EH (cell line): ENCODE measurements around the gene PCNX2.
"Not testable (repeated sequence)": the region's sequence is repeated elsewhere in the genome, so short reads cannot be mapped to it uniquely, and the experiment has no call there.

Experiments
- DNase-seq: peaks from one replicate; pipeline ENCODE4 v3.0.0-alpha.2; 2015; ENCODE audit warnings: low read depth

The PCNX2 gene

DNA sequence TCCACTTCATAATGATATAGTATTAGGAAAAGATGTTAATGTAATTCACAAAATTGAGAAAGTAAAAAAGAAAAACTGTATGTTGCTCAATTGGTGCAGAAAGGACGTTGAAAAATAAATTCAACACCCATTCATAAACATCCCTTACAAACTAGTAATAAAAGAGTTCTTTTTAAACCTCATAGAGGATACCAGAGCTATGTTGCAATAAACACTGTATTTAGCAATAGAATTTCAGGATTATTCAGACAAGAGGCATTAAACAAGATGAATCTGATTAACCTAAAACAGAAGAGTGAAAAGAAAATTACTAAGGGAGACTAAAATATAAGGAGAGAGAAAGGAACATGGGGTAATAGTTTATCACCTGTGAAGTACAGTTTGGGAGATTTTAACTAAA, 190.3 kb downstream of the PCNX2 start:
- peak; percentile 35 for DNase-seq

DNA sequence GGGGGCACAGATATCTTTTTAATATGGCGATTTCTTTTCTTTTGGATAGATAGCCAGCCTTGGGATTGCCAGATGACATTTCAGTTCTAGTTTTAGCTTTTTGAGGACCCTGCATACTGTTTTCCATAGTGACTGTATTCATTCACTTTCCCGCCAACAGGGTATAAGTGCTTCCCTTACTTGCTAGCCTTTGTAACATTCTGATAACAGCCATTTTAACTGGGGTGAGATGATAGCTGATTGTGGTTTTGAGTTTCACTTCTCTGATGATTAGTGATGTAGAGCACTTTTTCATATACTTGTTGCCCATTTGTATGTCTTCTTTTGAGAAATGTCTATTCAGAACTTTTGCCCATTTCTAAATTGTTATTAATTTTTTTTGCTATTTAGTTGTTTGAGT, 193.2 kb downstream of the PCNX2 start:
- DNase-seq = no peak

DNA sequence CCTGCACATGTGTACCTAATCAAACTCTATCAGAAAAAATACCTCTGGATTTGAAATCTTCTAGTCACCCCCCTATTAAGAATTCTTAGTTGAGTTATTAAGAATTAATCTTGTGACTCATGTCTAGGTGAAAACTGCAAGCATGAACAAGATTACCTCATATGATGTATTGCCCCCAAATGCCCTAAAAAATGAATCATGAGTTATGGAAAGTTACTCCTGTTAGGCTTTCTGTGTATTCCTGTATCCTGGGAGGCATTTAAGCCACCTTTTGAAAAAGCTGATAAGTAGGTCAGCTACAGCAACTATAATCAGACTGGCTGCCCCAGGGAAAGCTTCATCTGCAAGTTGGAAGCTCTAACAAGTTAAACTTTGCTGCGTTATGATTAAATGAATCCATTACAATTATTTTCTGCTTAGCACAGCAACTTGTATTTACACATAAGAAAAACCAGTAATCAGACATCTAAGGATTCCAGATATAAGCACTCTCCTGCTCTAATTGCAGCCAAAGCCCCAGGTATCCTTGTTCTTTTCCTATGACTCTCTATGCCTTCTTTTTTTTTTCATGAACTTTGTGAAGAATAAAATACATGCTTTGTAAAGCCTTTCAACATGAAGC, 197.5 kb downstream of the PCNX2 start:
- no peak for DNase-seq

DNA sequence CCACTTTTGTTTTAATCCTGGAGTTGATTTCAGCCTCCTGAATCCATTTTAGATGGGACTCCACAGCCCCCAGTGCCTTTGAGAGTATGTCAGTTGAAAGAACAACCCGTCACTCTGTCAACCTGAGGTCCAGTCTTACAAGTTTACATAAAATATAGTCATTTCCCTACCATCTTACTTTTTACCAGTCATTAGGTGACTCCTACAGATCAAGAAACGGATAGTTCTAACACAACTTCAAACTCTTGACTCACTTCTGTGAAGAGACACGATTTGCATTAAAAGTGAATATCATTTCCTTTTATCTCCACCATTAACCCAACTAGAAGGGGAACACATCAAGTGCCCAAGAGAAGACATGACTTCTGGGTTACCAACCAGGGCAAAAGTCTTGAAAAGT, 198.0 kb downstream of the PCNX2 start:
- no peak for DNase-seq

DNA sequence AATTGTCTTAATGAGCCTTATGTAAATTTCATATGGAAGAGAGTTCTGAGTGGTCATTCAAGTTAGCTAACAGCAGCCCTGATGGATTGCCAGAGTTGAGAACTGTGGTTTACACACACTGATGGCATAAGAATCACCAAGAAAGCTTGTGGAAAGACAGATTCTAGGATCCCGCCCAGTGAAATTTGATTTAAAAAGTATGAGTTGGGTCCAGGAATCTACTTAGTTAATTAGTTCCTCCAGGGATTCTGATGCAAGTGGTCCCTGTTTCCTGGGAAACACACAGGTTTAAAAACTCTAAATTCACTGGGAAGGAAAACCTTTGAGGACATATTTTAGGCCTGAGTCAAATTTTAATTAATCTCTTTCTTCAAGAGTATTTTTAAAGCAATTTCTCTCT, 200.8 kb downstream of the PCNX2 start:
- DNase-seq = no peak

DNA sequence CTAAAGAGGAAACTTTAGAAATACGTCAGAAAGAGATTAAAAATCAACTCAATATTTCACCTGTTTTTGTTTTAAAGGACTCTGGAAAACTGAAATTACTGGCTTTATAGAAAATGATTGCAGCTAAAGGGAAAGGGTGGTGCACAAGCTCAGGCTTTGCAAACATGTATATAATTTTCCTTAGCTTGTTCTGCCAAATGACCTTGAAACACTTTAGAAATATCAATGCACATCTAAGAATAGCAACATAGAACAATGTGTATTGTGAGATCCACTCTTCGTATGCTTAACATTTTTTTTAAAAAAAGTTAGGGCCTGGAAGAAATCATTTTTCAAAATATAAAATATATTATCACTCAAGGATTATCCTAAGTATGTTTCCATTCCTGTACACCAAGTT, 201.3 kb downstream of the PCNX2 start:
- DNase-seq = no peak

DNA sequence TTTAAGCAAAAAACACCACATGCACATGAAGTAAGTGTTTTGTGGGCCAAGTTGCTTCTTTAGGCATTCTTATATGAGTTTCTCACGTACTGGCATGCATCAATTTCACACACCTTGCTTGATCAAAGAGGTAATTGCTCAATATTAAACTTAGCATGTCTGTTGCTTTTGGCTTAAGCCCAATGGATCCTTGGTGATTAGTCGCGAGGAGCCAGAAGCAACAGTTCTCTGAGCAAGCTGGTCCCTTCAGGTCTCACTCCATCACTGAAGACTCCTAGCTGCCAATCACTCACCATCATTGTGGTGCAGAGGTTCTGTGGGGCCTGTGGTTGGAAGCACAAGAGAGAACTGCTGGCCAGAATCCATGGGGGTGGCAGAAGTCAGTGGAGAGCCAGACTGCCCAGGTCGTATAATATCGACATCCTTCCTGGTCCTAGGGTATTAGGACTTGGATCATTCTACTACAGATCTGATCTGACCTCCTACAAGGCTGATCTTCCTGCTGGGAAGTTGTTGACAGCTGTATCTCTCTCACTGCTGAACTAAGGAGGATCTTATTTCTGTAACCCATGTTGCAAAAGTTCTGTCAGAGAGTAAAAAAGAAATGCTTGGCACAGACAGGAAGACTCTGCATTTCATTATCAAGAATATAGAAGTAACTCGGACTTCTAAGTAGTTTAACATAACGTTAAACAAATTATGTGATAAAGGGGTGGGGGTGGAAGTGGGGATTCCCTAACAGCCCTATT, 204.6 kb downstream of the PCNX2 start:
- DNase-seq = no peak

DNA sequence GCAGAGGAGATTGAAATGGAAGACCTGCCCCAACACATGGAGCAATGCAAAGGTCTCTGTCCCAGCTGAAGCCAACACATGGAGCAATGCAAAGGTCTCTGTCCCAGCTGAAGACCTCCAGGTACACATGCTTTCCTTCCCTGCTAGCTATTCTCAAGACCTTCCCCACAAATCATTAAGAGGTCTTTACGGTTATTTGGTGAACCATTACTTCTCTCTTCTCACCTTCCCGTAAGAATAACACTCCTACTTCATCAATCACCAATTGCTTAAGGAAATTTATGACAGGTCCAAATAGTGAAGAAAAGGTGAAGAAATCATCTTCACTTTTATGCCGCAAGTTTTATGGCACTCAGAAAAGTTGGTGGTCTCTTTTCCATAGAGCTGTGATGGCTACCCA, 206.3 kb downstream of the PCNX2 start:
- no peak for DNase-seq

DNA sequence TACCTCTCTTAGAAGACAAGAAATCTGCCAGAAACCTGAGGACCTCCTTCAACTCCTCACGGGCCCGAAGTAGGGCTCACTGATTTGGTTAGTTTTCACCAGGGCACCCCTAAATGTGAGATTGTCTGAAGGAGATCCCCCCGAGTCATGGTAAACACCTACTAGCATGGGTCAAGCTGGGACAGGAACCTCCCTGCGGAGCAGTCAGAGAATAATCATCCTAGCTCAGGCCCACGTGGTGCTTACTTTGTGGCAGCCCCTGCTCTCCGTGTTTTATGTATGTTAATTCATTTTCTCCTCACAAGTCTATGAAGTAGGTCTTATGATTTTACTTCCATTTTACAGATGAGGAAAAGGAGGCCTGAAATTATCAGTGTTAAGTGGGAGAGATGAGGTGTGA, 206.9 kb downstream of the PCNX2 start:
- DNase-seq = no peak

DNA sequence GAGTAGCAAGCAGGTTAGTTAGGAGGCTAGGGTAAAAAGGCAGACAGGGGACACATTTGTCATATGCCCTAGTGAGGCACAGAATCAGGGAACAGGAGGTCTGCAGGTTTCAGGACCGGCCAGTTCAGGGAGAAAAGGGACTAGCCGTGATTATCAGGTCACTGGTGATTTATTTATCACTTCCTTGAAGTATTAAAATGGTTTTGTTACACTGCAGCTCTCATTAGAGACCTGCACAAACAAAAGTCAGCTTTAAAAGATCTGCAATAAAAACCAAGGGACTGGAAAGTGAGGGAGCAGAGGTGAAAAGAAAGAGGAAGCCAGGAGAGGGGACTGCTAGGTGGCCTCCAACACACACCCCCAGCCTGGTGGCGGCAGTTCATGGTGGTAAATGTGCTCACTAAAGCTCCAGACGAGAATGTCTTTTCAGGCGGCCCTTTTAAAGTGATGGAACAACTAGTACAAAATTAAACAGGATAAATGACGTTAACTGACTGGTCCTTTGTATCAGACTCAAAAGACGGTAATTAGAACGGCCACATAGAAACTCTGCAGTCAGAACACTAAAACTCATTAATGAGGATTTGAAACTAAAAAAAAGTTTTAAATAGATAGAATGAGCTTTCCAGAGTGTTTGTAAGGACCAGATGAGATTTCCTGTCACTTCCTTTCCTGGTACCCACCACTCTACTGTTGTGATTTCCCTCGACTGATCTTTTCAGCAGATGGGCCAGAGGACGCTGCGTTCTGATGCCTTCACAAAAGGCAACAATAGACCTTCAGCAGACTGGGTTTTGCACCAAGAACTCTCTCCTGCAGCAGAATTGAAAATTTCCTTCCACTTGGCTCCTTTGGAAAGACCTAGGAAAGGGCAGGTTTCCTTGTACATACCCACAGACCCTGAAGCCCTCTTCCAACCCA, 208.3 kb downstream of the PCNX2 start:
- DNase-seq = no peak

DNA sequence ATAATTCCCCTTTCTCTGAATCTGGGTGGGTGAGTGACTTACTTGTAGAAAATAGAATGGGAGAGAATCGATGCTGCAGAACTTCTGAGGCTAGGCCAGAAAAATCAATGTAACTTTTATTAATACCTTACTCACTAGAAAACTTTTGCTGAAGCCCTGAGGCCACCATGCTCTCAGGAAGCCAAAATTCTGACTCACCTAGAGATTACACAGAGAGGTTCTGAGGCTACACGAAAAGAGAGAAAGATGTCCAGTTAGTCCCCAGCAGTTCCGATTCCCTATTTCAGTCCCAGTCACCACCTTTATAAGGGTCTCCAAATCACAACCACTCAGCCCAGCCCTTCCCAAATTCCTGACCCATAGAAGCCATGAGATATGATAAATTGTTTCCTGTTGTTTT, 210.0 kb downstream of the PCNX2 start:
- DNase-seq = peak; percentile 22

DNA sequence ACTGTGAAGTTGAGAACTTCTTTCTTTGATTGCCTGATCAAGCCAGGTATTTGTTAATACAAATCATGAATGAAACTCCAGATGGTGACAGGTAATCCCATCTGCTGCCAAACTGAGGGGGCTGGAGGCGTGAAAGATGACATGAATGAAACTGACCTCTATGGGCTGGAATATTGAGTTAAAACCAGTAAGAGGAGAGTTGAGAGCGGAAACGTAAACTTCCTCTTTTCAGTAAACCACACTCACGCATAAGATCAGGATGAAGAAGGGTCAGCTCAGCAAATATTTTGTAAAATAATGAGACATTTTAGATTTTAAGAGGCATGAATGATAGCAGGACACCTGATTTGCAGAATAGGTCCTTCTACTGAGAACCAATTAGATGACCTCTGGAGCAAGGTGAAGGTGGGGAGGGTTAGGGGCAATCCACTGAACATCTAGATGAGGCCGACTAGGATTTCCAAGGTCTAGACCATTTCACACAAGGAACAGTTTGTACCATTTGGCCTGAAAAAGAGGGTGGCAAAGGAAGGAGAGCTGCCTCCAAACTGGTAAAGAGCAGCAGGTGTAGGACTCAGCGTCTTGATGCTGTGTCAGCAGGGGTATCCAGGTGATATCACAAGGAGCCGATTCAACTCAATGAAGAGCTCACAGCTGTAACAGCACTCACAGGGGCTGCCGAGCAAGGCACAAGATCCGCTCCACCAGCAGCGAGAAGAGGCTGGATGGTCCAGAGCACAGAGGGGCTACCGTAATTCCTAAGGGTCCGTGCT, 212.6 kb downstream of the PCNX2 start:
- DNase-seq = no peak

DNA sequence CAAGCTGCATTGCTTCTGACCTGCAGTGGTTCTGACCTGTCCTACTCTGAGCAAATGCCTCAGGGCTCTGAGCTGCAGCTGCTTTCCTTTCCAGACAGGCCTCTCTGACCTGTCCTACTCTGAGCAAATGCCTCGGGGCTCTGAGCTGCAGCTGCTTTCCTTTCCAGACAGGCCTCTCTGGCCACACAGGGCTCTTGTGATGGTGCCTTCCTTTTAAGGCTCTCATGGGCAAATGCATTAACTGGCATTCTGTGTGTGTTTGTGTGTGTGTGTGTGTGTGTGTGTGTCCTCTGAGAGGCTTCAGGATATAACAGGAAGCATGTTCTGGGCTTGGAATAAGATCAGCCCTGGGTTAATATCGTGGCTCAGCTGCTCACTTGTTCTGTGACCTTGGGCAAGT, 213.8 kb downstream of the PCNX2 start:
- DNase-seq = peak; percentile 43

DNA sequence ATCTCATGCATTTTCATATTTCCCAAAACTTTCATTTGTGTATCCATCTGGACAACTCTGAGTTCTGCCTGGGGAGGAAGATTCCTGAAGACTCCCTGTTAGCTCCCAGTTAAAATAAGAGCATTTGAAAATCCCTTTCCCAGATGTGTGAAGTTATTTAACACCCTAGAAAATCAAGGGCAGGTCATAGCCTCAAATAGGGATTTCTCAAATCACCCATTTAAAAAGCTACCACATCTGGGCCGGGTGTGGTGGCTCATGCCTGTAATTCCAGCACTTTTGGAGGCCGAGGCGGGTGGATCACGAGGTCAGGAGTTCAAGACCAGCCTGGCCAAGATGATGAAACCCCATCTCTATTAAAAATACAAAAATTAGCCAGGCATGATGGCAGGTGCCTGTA, 214.7 kb downstream of the PCNX2 start:
- not testable (repeated sequence) for DNase-seq

DNA sequence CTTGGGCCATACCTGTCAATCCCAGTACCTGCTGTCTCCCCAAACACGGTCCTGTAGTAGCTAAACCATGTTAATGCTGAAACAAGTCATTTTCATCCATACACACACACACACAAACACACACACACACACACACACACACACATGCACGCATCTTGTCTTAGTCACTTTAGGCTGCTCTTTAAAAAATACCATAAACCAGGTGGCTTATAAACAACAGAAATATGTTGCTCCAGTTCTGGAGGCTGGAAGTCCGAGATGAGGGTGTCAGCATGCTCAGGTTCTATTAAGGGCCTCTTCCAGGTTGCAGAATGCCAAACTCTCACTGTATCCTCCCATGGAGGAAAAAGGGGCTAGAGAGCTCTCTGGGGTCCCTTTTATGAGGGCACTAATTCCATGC, 215.2 kb downstream of the PCNX2 start:
- no peak for DNase-seq

DNA sequence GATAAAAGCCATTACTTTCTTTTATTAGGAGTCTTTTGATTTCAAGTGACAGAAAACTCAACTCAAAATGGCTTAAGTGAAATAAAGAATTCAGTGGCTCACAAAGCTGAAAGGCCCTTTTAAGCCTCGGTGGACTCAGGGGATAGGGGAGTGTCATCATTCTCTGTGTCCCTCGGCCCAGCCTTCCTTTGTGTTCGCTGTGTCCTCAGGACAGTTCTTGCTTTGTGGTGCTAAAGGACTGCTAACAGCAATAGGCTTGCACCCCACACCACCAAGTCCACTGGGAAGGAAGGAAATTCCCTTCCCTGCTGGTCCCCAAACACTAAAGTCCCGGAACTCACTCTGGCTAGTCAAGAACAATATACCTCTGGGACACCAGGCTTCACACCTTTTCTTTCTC, 216.0 kb downstream of the PCNX2 start:
- no peak for DNase-seq

DNA sequence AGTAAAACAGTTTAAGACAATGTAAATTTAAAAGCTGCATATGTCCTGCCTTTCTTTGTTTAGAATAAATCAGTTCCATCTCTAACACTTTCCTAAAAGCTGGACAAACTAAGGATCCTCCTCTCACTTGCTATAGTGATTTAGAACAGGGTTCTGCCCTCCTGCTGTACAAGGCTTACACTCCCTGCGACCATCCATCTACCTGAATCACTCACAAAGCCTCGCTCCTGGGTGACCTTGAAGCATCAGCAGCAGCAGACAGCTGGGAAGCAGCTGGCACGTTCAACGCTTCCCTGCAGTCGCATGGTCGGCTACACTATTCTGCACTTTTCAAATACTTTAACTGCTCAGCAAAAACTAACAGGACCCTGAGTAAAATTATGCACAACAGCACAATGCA, 217.1 kb downstream of the PCNX2 start:
- no peak for DNase-seq

DNA sequence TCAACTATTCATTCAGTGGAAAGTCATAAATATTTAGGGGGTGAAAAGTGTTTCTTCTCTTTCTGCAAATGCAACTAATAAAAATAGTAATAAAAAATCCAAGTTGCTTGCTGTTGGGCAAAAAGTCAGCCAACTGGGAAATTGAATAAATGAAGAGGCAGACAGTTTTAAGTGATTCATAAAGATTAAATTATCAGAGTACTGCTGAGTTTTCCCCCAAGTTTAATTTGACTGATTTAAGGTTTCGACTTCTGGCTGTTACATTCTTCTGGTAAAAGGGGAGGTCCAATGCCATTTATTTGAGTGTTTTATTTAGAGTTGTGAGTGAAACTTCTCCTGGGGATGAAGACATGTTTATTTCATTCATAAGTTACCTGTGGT, 219.6 kb downstream of the PCNX2 start:
- no peak for DNase-seq

DNA sequence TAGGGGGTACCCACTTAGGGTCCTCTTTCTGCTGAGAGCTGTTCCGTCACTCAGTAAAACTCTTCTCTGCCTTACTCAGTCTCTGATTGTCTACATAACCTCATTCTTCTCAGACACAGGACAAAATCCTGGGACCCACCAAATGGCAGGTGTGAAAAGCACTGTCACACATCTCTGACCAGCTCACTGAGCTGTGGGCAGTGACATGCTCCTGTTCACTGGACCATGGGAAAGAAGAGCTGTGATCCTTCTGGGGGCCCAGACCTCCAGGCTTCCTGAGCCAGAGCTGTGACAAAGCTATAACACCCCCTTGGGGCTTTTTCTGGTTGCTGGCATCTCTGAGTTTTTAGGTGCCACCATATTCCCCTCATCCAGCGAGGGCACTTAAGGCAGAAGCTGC, 229.4 kb downstream of the PCNX2 start:
- no peak for DNase-seq

DNA sequence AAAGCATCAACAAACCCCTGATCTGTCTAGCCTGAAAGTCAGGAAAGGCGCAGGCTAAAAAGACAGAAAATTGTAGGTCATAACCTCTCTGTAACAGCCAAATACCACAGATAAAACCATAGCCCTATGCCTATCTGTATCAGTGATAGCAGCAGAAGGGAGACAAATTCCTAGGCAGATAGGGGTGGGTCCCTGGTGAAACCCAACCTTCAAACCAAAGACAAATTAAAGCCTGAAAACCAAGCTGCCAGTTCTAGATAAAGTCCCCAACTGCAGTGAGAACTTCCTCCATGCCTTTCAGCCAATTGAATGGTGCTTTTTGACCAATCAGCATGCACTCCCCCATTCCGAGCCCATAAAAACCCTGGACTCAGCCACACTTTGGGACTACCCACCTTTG, 229.8 kb downstream of the PCNX2 start:
- DNase-seq = no peak

DNA sequence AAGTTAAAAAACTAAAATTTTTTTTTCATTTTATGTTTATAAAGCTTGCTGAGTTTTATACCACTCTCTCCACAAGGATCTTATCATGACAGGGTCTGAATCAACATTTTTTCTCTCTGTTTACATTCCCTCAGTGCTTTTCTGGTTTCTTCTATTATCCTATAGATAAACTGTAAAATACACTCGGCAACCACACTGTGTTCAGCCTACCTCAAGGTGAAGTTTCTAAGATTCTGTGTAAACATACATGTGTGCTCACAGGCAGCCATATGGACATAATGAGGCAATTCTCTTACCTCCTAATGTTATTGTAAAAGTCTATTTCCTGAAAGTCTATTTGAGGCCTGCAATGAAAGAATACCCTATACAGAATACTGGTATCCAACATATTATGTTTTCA, 230.5 kb downstream of the PCNX2 start:
- DNase-seq = no peak

DNA sequence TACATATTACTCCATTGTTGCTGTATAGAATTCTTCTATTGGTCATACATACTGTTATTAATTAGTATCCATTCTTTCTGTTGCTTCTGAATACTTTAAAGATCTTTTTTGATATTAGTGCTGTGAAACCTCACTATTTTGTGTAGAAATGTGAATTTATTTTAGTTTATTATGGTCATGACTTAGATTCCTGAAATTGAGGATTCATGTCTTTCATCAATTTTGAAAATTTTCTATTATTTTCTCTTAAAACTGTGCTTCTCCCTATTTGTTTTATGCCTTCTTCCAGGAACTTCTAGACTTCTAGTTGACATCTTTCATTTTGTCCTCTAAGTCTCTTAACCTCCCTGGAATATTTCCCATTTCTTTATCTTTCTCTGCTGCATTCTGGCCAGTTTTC, 232.1 kb downstream of the PCNX2 start:
- DNase-seq = no peak
